Esophagus squamous epithelium (tissue), 4 donors: Measurements from ENCODE around the gene KCNN3.

Experiments
- CTCF ChIP-seq, 6 experiments: fragments of 450-650 bp in 4 of 6; fragments of 200-600 bp in 2 of 6; sonication (generic) in 2 of 6; IDR thresholded peaks; one replicate each; pipeline ENCODE4 v1.5.1; 2016 to 2019; ENCODE audit warnings: antibody characterized with exemption in 6 of 6, mild to moderate bottlenecking in 4 of 6, moderate library complexity in 4 of 6
- POLR2A ChIP-seq, 4 donors: fragments of 450-650 bp; IDR thresholded peaks; one replicate each; pipeline ENCODE4 v1.6.1; 2017; ENCODE audit warnings: antibody characterized with exemption in 4 of 4, mild to moderate bottlenecking in 4 of 4, moderate library complexity in 3 of 4

GRCh38 chr1:154774175-154774855, 95.8 kb downstream of the KCNN3 start:
- TF ChIP-seq CTCF (IDR thresholded peaks at IDR 0.05), result no peak
- no peak for TF ChIP-seq POLR2A (IDR thresholded peaks at IDR 0.05)
